ENCODE measurements around the gene ZBTB9.

Gene ZBTB9

GRCh38 chr6:33445119-33445603, 9.2 kb upstream of the ZBTB9 start:
- Histone ChIP-seq H3K4me3 (ENCODE audit: low read length in 2 of 2) (no peak overlapping the region), H3K27me3 (ENCODE audit: control insufficient read depth in 2 of 2, insufficient read depth in 2 of 2, low read length in 2 of 2) (no peaks in the 10 kb centered on the region), H3K4me1 (ENCODE audit: control insufficient read depth in 2 of 2, insufficient read depth in 2 of 2, low read length in 2 of 2) (no peaks in the 10 kb centered on the region), H3K9me3 (ENCODE audit: control insufficient read depth in 2 of 2, low read length in 2 of 2) (no peaks in the 10 kb centered on the region), H3K9ac (ENCODE audit: low read depth in 1 of 2, low read length in 2 of 2) (no peak overlapping the region), H3K27ac (ENCODE audit: low read depth in 2 of 2, low read length in 2 of 2) (no peak overlapping the region), H3K36me3 (ENCODE audit: control insufficient read depth in 2 of 2, insufficient read depth in 2 of 2, low read length in 2 of 2) (peaks cover 7 to 14% of the 10 kb centered on the region in 2 donors)

GRCh38 chr6:33446356-33446755, 8.0 kb upstream of the ZBTB9 start:
- peaks cover 7 to 14% of the 10 kb centered on the region in 2 donors for H3K36me3 ChIP-seq (ENCODE audit: control insufficient read depth in 2 of 2, insufficient read depth in 2 of 2, low read length in 2 of 2)
- no peaks in the 10 kb centered on the region for H3K27me3 ChIP-seq (ENCODE audit: control insufficient read depth in 2 of 2, insufficient read depth in 2 of 2, low read length in 2 of 2)
- no peak overlapping the region for H3K27ac ChIP-seq (ENCODE audit: low read depth in 2 of 2, low read length in 2 of 2)
- no peak overlapping the region for H3K4me3 ChIP-seq (ENCODE audit: low read length in 2 of 2)
- no peak overlapping the region for H3K9ac ChIP-seq (ENCODE audit: low read depth in 1 of 2, low read length in 2 of 2)
- H3K9me3 ChIP-seq (ENCODE audit: control insufficient read depth in 2 of 2, low read length in 2 of 2), result no peaks in the 10 kb centered on the region
- no peaks in the 10 kb centered on the region for H3K4me1 ChIP-seq (ENCODE audit: control insufficient read depth in 2 of 2, insufficient read depth in 2 of 2, low read length in 2 of 2)

- no peaks in the 10 kb centered on the region for H3K9me3 ChIP-seq (ENCODE audit: control insufficient read depth in 2 of 2, low read length in 2 of 2)
- no peaks in the 10 kb centered on the region for H3K27me3 ChIP-seq (ENCODE audit: control insufficient read depth in 2 of 2, insufficient read depth in 2 of 2, low read length in 2 of 2)
- peaks cover 5 to 11% of the 10 kb centered on the region in 2 donors for H3K4me1 ChIP-seq (ENCODE audit: control insufficient read depth in 2 of 2, insufficient read depth in 2 of 2, low read length in 2 of 2)
- peaks cover 0 to 12% of the 10 kb centered on the region in 2 donors for H3K36me3 ChIP-seq (ENCODE audit: control insufficient read depth in 2 of 2, insufficient read depth in 2 of 2, low read length in 2 of 2)
- H3K4me3 ChIP-seq (ENCODE audit: low read length in 2 of 2), result no peak overlapping the region
- no peak overlapping the region for H3K27ac ChIP-seq (ENCODE audit: low read depth in 2 of 2, low read length in 2 of 2)
- H3K9ac ChIP-seq (ENCODE audit: low read depth in 1 of 2, low read length in 2 of 2), result no peak overlapping the region
These were observed 3.9 kb upstream of the ZBTB9 start for GRCh38 chr6:33450434-33450833.

GRCh38 chr6:33451606-33452005, 2.8 kb upstream of the ZBTB9 start:
- Histone ChIP-seq H3K36me3 (ENCODE audit: control insufficient read depth in 2 of 2, insufficient read depth in 2 of 2, low read length in 2 of 2) (peaks cover 0 to 7% of the 10 kb centered on the region in 2 donors), H3K9ac (ENCODE audit: low read depth in 1 of 2, low read length in 2 of 2) (no peak overlapping the region), H3K9me3 (ENCODE audit: control insufficient read depth in 2 of 2, low read length in 2 of 2) (no peaks in the 10 kb centered on the region), H3K4me3 (ENCODE audit: low read length in 2 of 2) (no peak overlapping the region), H3K27ac (ENCODE audit: low read depth in 2 of 2, low read length in 2 of 2) (no peak overlapping the region), H3K4me1 (ENCODE audit: control insufficient read depth in 2 of 2, insufficient read depth in 2 of 2, low read length in 2 of 2) (peaks cover 5 to 11% of the 10 kb centered on the region in 2 donors), H3K27me3 (ENCODE audit: control insufficient read depth in 2 of 2, insufficient read depth in 2 of 2, low read length in 2 of 2) (no peaks in the 10 kb centered on the region)

GRCh38 chr6:33452496-33452895, 1.9 kb upstream of the ZBTB9 start:
- no peaks in the 10 kb centered on the region for H3K27me3 ChIP-seq (ENCODE audit: control insufficient read depth in 2 of 2, insufficient read depth in 2 of 2, low read length in 2 of 2)
- H3K4me3 ChIP-seq (ENCODE audit: low read length in 2 of 2), result no peak overlapping the region
- H3K27ac ChIP-seq (ENCODE audit: low read depth in 2 of 2, low read length in 2 of 2), result no peak overlapping the region
- peaks cover 5 to 11% of the 10 kb centered on the region in 2 donors for H3K4me1 ChIP-seq (ENCODE audit: control insufficient read depth in 2 of 2, insufficient read depth in 2 of 2, low read length in 2 of 2)
- no peaks in the 10 kb centered on the region for H3K9me3 ChIP-seq (ENCODE audit: control insufficient read depth in 2 of 2, low read length in 2 of 2)
- H3K36me3 ChIP-seq (ENCODE audit: control insufficient read depth in 2 of 2, insufficient read depth in 2 of 2, low read length in 2 of 2), result peaks cover 0 to 7% of the 10 kb centered on the region in 2 donors
- H3K9ac ChIP-seq (ENCODE audit: low read depth in 1 of 2, low read length in 2 of 2), result no peak overlapping the region

- H3K27ac ChIP-seq (ENCODE audit: low read depth in 2 of 2, low read length in 2 of 2), result peak overlapping the region in 1 of 2 donors; percentile 71
- H3K4me3 ChIP-seq (ENCODE audit: low read length in 2 of 2), result peak overlapping the region; percentile 92 to 93
- H3K9ac ChIP-seq (ENCODE audit: low read depth in 1 of 2, low read length in 2 of 2), result peak overlapping the region; percentile 92 to 94
- H3K36me3 ChIP-seq (ENCODE audit: control insufficient read depth in 2 of 2, insufficient read depth in 2 of 2, low read length in 2 of 2), result no peaks in the 10 kb centered on the region
- no peaks in the 10 kb centered on the region for H3K9me3 ChIP-seq (ENCODE audit: control insufficient read depth in 2 of 2, low read length in 2 of 2)
- no peaks in the 10 kb centered on the region for H3K27me3 ChIP-seq (ENCODE audit: control insufficient read depth in 2 of 2, insufficient read depth in 2 of 2, low read length in 2 of 2)
- H3K4me1 ChIP-seq (ENCODE audit: control insufficient read depth in 2 of 2, insufficient read depth in 2 of 2, low read length in 2 of 2), result peaks cover 5 to 11% of the 10 kb centered on the region in 2 donors
These were observed 875 bp upstream of the ZBTB9 start for GRCh38 chr6:33453393-33454008.

- Histone ChIP-seq H3K36me3 (ENCODE audit: control insufficient read depth in 2 of 2, insufficient read depth in 2 of 2, low read length in 2 of 2) (no peaks in the 10 kb centered on the region), H3K4me3 (ENCODE audit: low read length in 2 of 2) (peak overlapping the region; percentile 92 to 93), H3K9ac (ENCODE audit: low read depth in 1 of 2, low read length in 2 of 2) (peak overlapping the region; percentile 75 to 92), H3K4me1 (ENCODE audit: control insufficient read depth in 2 of 2, insufficient read depth in 2 of 2, low read length in 2 of 2) (peaks cover 5 to 11% of the 10 kb centered on the region in 2 donors), H3K27ac (ENCODE audit: low read depth in 2 of 2, low read length in 2 of 2) (no peak overlapping the region), H3K9me3 (ENCODE audit: control insufficient read depth in 2 of 2, low read length in 2 of 2) (no peaks in the 10 kb centered on the region), H3K27me3 (ENCODE audit: control insufficient read depth in 2 of 2, insufficient read depth in 2 of 2, low read length in 2 of 2) (no peaks in the 10 kb centered on the region)
These were observed 675 bp downstream of the ZBTB9 start for GRCh38 chr6:33455051-33455450.

- Histone ChIP-seq H3K4me3 (ENCODE audit: low read length in 2 of 2) (no peak overlapping the region), H3K9ac (ENCODE audit: low read depth in 1 of 2, low read length in 2 of 2) (no peak overlapping the region)
These were observed 1.8 kb downstream of the ZBTB9 start for GRCh38 chr6:33456156-33456555.

GRCh38 chr6:33458676-33459075, 4.3 kb downstream of the ZBTB9 start:
- Histone ChIP-seq H3K27me3 (ENCODE audit: control insufficient read depth in 2 of 2, insufficient read depth in 2 of 2, low read length in 2 of 2) (no peaks in the 10 kb centered on the region), H3K4me1 (ENCODE audit: control insufficient read depth in 2 of 2, insufficient read depth in 2 of 2, low read length in 2 of 2) (peaks cover 5 to 9% of the 10 kb centered on the region in 2 donors), H3K9ac (ENCODE audit: low read depth in 1 of 2, low read length in 2 of 2) (no peak overlapping the region), H3K27ac (ENCODE audit: low read depth in 2 of 2, low read length in 2 of 2) (no peak overlapping the region), H3K36me3 (ENCODE audit: control insufficient read depth in 2 of 2, insufficient read depth in 2 of 2, low read length in 2 of 2) (no peaks in the 10 kb centered on the region), H3K4me3 (ENCODE audit: low read length in 2 of 2) (no peak overlapping the region), H3K9me3 (ENCODE audit: control insufficient read depth in 2 of 2, low read length in 2 of 2) (no peaks in the 10 kb centered on the region)

More at GRCh38 chr6:33456156-33456555, 1.8 kb downstream of the ZBTB9 start:
- H3K4me1 ChIP-seq (ENCODE audit: control insufficient read depth in 2 of 2, insufficient read depth in 2 of 2, low read length in 2 of 2), result peaks cover 5 to 11% of the 10 kb centered on the region in 2 donors
- no peaks in the 10 kb centered on the region for H3K27me3 ChIP-seq (ENCODE audit: control insufficient read depth in 2 of 2, insufficient read depth in 2 of 2, low read length in 2 of 2)
- no peak overlapping the region for H3K27ac ChIP-seq (ENCODE audit: low read depth in 2 of 2, low read length in 2 of 2)
- H3K36me3 ChIP-seq (ENCODE audit: control insufficient read depth in 2 of 2, insufficient read depth in 2 of 2, low read length in 2 of 2), result no peaks in the 10 kb centered on the region
- H3K9me3 ChIP-seq (ENCODE audit: control insufficient read depth in 2 of 2, low read length in 2 of 2), result no peaks in the 10 kb centered on the region

- Histone ChIP-seq H3K36me3 (ENCODE audit: control insufficient read depth in 2 of 2, insufficient read depth in 2 of 2, low read length in 2 of 2) (no peaks in the 10 kb centered on the region), H3K4me1 (ENCODE audit: control insufficient read depth in 2 of 2, insufficient read depth in 2 of 2, low read length in 2 of 2) (peaks cover 5 to 6% of the 10 kb centered on the region in 2 donors), H3K27me3 (ENCODE audit: control insufficient read depth in 2 of 2, insufficient read depth in 2 of 2, low read length in 2 of 2) (no peaks in the 10 kb centered on the region), H3K4me3 (ENCODE audit: low read length in 2 of 2) (no peak overlapping the region), H3K9ac (ENCODE audit: low read depth in 1 of 2, low read length in 2 of 2) (no peak overlapping the region), H3K27ac (ENCODE audit: low read depth in 2 of 2, low read length in 2 of 2) (no peak overlapping the region), H3K9me3 (ENCODE audit: control insufficient read depth in 2 of 2, low read length in 2 of 2) (no peaks in the 10 kb centered on the region)
These were observed 4.8 kb downstream of the ZBTB9 start for GRCh38 chr6:33459226-33459625.

Data from mucosa of rectum (tissue), 2 donors.